NCI-H1105 (cell line): ENCODE data around the gene SPOUT1.

Experiments used
- DNase-seq: peaks from one replicate; lab custom pipeline; 2025; lab: John Stamatoyannopoulos, UW

SPOUT1 gene

DNA sequence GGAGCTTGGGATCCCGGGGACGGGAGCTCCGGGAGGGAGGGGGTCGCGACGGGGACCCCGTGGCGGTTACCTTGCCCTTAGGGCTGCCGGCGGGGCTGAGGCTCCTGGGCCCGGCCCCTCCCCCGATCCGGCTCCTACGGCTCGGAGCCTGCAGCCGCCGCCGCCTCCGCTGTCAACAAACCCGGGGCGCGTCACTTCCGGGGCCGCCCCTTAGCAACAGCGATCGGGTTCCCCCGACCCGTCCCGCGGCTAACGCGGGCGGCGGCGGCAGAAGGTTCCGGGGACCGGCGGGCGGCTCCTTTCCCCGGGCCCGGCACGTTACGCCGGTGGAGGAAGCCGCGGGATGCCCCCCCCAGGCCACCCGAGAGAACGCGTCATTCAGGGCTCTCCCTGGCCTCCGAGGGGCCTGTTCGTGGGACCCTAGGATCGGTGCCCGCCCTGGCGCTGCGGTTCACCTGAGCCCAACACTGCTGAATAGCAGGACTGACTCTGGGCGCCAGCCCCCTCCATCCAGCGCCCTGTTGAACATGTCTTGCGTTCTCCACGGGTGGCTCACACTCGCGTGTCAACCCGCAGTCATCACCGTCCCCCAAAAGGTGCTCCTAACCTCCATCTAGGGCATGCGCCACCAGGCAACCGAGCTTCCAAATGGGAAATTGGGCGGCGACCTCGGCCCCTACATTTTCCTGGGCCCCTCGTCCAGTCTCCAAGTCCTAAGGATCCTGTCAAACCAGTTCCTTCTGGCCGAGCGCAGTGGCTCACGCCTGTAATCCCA, 57.7 kb downstream of the SPOUT1 start, which contains the start of gene ZER1:
Gene ZER1, minus strand, starts transcription at position 183 of the 775 bp plus-strand sequence. CDS start 16,362 bp downstream, outside the sequence.
- peak; percentile 75 for DNase-seq

DNA sequence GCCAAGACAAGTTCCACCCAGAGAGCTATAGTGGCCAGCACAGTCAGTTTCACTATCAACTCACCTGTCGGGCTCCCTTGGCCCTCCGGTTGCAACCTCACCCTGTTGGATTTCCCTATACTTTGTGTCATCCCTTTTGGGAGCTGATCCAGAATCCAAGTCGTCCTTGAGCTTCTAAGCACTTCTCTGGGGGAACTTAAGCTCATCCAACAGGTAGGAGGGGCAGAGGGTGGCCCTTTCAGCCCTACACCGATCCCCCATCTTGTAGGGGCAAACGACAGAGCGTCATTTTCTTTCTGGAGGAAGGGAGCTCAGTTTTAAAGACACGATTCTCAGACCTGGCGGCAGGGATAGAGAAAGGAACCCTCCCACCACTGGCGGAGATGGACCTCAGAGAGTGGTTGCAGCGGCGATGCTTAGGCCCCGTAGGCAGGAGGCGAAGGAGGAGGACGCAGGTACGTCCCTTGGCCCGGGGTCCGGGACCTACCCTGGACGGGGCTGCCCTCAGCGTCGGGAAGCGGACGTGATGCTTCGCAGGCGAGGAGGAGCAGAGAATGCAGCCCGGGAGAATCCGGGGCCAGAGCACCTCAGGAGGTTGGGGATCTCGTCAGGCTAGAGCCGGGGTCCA, 58.4 kb downstream of the SPOUT1 start:
- DNase-seq = no peak

DNA sequence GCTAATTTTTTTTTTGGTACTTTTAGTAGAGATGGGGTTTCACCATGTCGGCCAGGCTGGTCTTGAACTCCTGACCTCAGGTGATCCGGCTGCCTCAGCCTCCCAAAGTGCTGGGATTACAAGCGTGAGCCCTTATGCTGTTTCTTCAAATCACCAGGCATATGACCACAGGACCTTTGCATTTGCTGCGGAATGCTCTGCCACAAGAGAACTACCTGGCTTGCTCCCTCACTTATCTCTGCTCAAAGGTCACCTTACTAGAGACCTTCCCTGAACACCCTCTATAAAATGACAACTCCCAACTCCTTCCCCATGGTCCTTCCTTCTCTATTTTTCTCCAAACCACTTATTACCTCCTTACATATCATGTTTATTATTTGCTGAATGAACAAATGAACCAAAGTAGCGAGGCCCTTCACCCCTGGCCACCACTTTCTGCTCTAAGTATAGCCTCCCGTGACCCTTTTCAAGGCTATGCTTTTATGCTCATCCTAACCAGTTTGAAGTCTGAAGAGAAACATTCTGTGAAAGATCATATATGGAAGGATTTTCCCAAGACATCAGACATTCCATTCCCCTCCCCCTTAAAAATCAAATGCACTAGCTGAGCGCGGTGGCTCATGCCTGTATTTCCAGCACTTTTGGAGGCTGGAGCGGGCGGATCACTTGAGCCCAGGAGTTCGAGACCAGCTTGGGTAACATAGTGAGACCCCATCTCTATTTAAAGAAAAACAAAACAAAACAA, 59.1 kb downstream of the SPOUT1 start:
- DNase-seq = no peak
